ENCODE measurements around the gene SSBP3.

GRCh38 chr1:54428837-54429518 is 22.8 kb upstream of the SSBP3 start:
- TF ChIP-seq CTCF (conservative IDR thresholded peaks at IDR 0.05; ENCODE audit: low read depth in 2 of 2) (no peak), POLR2AphosphoS5 (IDR thresholded peaks at IDR 0.05; ENCODE audit: low read depth) (no peak), EZH2 (IDR thresholded peaks at IDR 0.05; ENCODE audit: low read depth, unreplicated experiment) (no peak), EZH2phosphoT487 (IDR thresholded peaks at IDR 0.05; ENCODE audit: unreplicated experiment) (no peak), NANOG (IDR thresholded peaks at IDR 0.05; ENCODE audit: borderline replicate concordance) (no peak), CREB1 (CRISPR knock-in tag; IDR thresholded peaks at IDR 0.05; ENCODE audit: low read depth) (no peak), REST (IDR thresholded peaks at IDR 0.05; ENCODE audit: unreplicated experiment) (no peak), ZNF331 (CRISPR knock-in tag; IDR thresholded peaks at IDR 0.05; ENCODE audit: low read depth) (no peak)
